DND-41 (cell line): ENCODE results near the gene CLK3.

Experiments used
- CTCF ChIP-seq: IDR thresholded peaks from 2 replicates; pipeline ENCODE4 v1.5.1; 2012; ENCODE audit warnings: borderline replicate concordance, low read length, moderate library complexity, mild to moderate bottlenecking; ENCODE audit not compliant: poor library complexity, severe bottlenecking; ENCODE audit errors: extremely low read depth
- EZH2 ChIP-seq: IDR thresholded peaks from 3 replicates; pipeline ENCODE4 v1.6.1; 2012; ENCODE audit warnings: borderline replicate concordance, low read depth, mild to moderate bottlenecking, moderate library complexity, low read length, inconsistent platforms; ENCODE audit not compliant: severe bottlenecking

GRCh38 chr15:74674161-74674560 is 58.5 kb downstream of the CLK3 start:
- no peak for TF ChIP-seq CTCF
- TF ChIP-seq EZH2: no peak
